Left ventricle myocardium inferior (tissue), 1 donor: ENCODE measurements around the gene VWDE. TPM values are rescaled to one million over a fixed set of nuclear protein-coding genes. Genes with fewer than 3 reads are reported as not detected.

Experiments used
- DNase-seq: peaks from one replicate; pipeline ENCODE4 v3.0.0-alpha.2; 2020
- H3K27ac ChIP-seq: fragments of 200-600 bp; replicated peaks from 2 replicates; pipeline ENCODE4 v1.8.0; 2021
- H3K27me3 ChIP-seq: fragments of 200-600 bp; 2 replicates; pipeline ENCODE4 v1.8.0; 2021; ENCODE audit warnings: low read depth
- H3K36me3 ChIP-seq: fragments of 200-600 bp; 2 replicates; pipeline ENCODE4 v1.8.0; 2021
- H3K4me1 ChIP-seq: fragments of 200-600 bp; 2 replicates; pipeline ENCODE4 v1.8.0; 2021
- H3K4me3 ChIP-seq: fragments of 200-600 bp; 2 replicates; pipeline ENCODE4 v1.8.0; 2021; ENCODE audit warnings: mild to moderate bottlenecking, moderate library complexity
- H3K9me3 ChIP-seq: fragments of 200-600 bp; replicated peaks from 2 replicates; pipeline ENCODE4 v1.8.0; 2021
- CTCF ChIP-seq: fragments of 200-600 bp; IDR thresholded peaks from 2 replicates; pipeline ENCODE4 v1.8.0; 2021; ENCODE audit warnings: antibody characterized with exemption, mild to moderate bottlenecking, borderline replicate concordance
- intact Hi-C: fragments of 100-400 bp; cut with micrococcal nuclease; formaldehyde crosslinking; loops from one replicate; pipeline ENCODE4 v1.11.0; 2022
- total RNA-seq: library from RNA; stranded (reverse); fragmentation: NEBNext Ultra II Directional; extraction: Animal tissue kit (Norgen Biotek cat#: 25700); gene quantifications from one replicate; pipeline ENCODE4 v1.2.1, GENCODE V29; 2021
- donor health status: DM: no; HTN: yes; CAD: no; lungs with severe emphysema.

The VWDE gene
- total RNA-seq, 1 donor from 2014 or later = not detected

DNA sequence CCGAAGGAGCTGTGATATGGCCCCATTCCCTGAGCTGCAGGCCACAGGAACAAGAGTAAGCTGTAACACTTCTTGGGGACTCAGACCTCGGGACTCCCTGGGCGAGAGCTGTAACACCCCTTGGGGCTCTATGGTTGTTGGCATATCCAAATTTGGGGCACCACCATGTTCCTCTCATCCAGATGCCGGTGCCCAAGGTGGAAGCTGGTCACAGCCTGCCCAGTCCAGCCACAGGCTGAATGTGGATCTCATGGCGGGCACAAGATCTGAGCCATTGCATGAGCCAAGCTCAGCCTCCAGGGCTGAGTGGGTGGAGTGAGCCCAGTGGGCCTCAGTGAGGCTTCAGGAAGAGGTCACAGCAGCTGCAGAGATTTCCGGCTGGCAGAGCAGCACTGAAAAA, 113.7 kb downstream of the VWDE start:
- Histone ChIP-seq H3K4me3 (no peak overlapping the region), H3K27ac (no peak overlapping the region), H3K4me1 (no peaks in the 10 kb centered on the region), H3K9me3 (peaks cover 28% of the 10 kb centered on the region), H3K27me3 (no peaks in the 10 kb centered on the region), H3K36me3 (no peaks in the 10 kb centered on the region)
- TF ChIP-seq CTCF = no peak
- intact Hi-C loops = no loop called here
- DNase-seq = no peak

DNA sequence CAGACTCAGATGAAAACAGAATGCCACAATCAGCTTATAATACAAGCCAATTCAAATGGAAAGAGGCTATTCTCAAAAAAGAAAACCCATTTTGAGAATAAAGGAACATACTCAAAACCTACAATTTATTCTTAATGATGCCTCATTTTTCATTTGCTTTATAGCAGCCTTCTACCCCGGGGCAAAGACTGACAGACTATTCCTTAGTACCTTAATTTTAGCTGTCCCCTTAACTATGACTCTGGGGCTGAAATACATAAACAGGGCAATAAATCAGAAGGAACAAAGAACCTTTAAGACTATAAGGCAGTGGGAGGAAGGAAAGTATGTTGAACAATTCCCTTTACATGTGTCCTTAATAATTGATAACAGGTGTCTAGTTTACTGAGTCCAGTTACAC, 115.8 kb downstream of the VWDE start:
- Histone ChIP-seq H3K36me3 (no peaks in the 10 kb centered on the region), H3K27ac (no peak overlapping the region), H3K4me1 (no peaks in the 10 kb centered on the region), H3K27me3 (no peaks in the 10 kb centered on the region), H3K4me3 (no peak overlapping the region), H3K9me3 (peaks cover 28% of the 10 kb centered on the region)
- TF ChIP-seq CTCF = no peak
- intact Hi-C loops = no loop called here
- no peak for DNase-seq

DNA sequence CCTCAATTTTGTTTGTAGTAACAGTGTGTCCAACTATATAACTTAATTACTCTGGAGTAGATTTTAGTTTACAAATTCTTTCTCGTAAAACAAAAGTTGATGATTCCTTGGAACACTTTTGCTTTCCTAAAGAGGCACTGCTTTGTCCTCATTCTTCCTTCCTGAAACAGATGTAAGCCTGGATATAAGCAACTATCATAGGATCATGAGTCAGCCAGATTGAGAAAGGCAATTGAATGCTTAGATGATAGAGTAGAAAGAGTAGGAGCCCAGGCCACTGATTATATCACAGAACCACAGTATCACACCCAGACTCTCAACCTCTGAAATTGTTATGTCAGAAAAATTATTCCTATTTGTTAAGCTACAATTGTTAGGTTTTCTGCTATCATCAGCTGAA, 122.6 kb downstream of the VWDE start:
- no peak for TF ChIP-seq CTCF

More for the DNA sequence above, 122.6 kb downstream of the VWDE start:
- no peak for DNase-seq
- Histone ChIP-seq H3K27me3 (no peaks in the 10 kb centered on the region), H3K27ac (no peak overlapping the region), H3K9me3 (peaks cover 10% of the 10 kb centered on the region), H3K4me1 (no peaks in the 10 kb centered on the region), H3K36me3 (no peaks in the 10 kb centered on the region), H3K4me3 (no peak overlapping the region)
- intact Hi-C loops = no loop called here

Other genes starting within 250 kb of the VWDE start
- 60.3 TPM for gene TMEM106B, start 192.6 kb downstream of the VWDE start, total RNA-seq
- not detected for gene SCIN, start 166.9 kb upstream of the VWDE start, total RNA-seq